G401 (cell line): Measurements from ENCODE around the gene PTPRD. TPM values are rescaled to one million over a fixed set of nuclear protein-coding genes. Genes with fewer than 3 reads are reported as not detected.

ENCODE experiments used
- DNase-seq: peaks from one replicate; pipeline ENCODE4 v3.0.0-alpha.2; 2015; ENCODE audit warnings: low spot score
- in situ Hi-C: cut with HindIII; loops from 2 replicates; pipeline ENCODE4 v1.10.0; 2016; ENCODE audit warnings: low sequenced_read_pairs, mixed read lengths
- total RNA-seq: library from RNA; depleted of rRNA; stranded (reverse); fragments of >200 nt; shearing (Covaris generic); gene quantifications from 2 replicates; pipeline ENCODE4 v1.2.3, GENCODE V29; 2014

PTPRD gene
- total RNA-seq, 1 experiment from 2014 or later, result 13.0 TPM

DNA sequence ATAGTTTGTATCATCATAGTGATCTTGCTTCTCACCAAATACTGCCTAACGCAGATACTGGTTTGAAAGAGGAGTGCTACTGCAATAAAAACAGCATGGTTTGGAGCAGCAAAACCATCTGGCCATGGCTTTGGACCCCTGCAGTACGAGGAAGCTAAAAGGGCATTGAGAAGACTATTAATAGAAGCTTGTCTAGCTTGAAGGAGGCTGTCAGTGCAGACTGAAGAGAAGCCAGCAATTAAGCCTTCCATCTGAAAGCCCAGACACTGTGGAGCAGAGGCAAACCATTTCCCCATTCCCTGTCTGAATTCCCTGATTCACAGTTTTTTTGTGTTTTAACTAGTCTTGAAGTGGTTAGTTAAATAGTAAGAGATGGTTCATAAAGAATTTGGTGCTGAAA, 281.6 kb downstream of the PTPRD start:
- in situ Hi-C loops, result no loop called here
- DNase-seq, result peak; percentile 22

- no peak for DNase-seq
- in situ Hi-C loops, result no loop called here
Observed at GRCh38 chr9:10282084-10282483, 330.7 kb downstream of the PTPRD start.

GRCh38 chr9:10274988-10275387, 337.8 kb downstream of the PTPRD start:
- DNase-seq, result no peak
- in situ Hi-C loops, result no loop called here

DNA sequence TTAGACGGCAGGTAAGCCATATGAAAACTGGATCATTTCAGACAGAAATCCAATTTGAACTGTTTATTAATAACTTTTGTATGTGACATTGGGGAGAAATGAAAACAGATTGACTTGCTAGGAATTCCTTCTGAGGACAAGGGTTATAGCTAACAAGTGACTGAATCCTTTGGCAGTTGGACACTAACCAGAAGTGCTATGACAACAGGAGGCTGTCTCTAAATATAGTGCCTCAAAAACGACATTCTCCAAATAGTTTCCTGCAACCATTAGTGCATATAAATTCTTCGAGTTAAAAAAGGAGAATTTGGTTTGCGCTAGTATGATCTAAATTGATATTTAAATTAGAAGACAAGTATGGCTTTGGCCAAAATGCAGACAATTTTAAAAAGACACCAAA, 338.6 kb downstream of the PTPRD start:
- in situ Hi-C loops, result no loop called here

DNA sequence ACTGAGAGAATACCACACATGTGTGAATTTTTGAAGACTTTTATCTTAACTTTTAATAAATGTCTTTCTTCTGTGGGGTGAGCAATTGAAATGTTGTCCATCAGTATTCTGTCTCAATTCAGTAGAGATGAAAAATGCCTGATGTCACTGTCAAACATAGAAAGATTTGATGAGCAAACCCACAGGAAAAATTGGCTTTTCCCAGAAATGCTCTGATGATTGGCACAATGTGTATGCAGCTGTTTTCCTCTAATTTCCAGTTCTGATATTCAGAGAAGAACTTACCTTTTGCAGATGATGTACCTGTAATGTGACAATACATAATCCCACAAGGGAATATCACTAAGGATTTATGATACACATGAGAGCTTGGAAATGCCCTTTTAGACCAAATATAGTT, 340.0 kb downstream of the PTPRD start:
- in situ Hi-C loops, result no loop called here
- no peak for DNase-seq

More for the DNA sequence above, 338.6 kb downstream of the PTPRD start:
- no peak for DNase-seq

DNA sequence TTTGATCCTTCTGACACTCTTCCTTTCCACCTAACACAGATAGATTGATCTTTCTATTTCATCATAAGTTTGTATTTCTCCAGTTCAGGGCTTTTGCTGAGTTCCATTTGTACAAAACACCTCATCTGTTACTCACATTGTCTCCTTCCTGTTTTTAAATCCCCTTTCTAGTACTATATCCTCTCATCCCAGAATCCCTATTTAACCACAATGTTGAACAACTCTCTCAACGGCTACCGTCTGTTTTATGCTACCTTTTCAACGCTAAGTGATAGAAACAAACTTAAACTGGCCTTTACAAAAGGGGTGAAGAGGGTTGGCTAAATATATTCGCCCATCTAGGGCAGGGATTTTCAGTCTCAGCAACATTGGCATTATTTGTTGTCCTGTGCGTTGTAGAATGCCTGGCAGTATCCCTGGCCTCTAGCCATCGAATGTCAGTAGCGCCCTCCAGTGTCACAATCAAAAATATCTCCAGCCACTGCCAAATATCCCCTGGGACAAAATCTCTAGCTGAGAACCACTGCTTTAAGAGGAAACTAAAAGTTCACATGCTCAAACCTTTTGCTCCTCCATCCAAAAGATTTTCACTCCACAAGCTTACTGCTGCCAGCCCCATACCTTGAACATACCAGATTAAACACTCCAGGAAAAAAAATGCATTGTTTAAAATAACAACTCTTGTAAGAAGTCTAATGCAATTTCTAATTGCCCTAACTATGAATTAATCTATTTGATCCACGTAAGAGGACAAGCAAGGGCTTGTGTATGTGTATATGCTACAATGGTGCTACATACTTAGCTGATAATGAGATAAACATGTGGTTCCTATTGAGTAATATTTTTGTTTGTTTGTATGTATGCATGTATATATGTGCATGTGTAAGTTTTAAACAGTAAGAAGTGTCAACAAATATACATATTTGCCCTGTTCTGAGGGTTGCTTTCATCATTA, 344.0 kb downstream of the PTPRD start:
- in situ Hi-C loops, result no loop called here
- DNase-seq, result peak; percentile 21

DNA sequence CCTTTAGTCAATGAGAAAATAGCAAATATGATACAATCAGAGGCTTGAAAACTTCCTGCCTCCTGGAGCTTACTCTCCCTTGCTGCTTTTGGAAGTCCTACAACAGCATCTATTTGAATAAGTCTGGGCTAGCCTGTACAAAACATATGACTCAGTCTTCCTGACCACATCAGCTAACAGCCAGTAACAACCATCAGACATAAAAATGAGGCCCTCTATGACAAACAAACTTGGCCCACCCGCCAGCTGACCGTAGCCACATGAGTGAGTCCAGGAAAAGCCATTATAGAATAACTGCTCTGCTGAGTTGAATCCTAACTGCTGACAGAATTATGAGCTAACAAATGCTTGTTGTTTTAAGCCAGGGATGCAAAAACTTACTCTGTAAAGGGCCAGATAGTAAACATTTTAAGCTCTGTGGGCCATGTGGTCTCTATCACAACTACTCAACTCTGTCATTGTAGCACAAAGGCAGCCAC, 347.6 kb downstream of the PTPRD start:
- no peak for DNase-seq
- in situ Hi-C loops, result no loop called here

- no peak for DNase-seq
- in situ Hi-C loops, result no loop called here
Observed at GRCh38 chr9:10260501-10260900, 352.3 kb downstream of the PTPRD start.

DNA sequence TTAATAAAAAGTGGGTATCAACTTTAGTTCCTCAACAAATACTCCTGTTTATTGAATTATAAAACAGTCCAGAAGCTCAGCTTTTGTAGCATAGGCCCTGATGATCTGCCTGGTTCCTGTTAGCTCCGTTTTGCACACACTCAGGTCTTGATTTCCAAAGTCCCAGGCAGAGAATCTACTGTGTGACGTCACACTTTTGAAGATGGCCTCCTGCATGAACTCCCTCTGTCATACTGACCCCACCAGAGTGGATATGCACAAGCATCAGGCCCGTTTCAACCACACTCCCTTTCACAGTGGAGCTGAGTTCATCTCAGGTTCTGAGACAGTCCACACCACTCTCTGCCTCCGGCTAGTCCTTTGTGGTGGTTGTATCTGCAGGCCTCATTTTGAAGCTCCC, 353.1 kb downstream of the PTPRD start:
- in situ Hi-C loops, result no loop called here

DNA sequence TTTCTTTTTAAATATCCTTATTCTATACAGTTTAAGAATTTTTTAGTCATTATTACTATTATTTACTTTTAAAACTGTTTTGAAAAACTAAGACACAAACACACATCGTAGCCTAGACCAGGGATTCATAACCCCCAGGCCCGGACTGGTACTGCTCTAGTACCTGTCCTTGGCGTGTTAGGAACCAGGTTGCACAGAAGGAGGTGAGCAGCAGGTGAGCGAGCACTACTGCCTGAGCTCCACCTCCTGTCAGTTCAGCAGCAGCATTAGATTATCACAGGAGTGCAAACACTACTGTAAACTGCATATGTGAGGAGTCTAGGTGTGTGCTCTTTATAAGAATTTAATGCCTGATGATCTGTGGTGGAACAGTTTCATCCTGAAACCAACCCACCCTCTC, 357.0 kb downstream of the PTPRD start:
- in situ Hi-C loops, result no loop called here
- no peak for DNase-seq

More for the DNA sequence above, 353.1 kb downstream of the PTPRD start:
- DNase-seq, result no peak

- in situ Hi-C loops, result no loop called here
- no peak for DNase-seq
Observed at GRCh38 chr9:10254338-10254737, 358.5 kb downstream of the PTPRD start.

GRCh38 chr9:10253341-10253740, 359.5 kb downstream of the PTPRD start:
- no peak for DNase-seq
- in situ Hi-C loops, result no loop called here

DNA sequence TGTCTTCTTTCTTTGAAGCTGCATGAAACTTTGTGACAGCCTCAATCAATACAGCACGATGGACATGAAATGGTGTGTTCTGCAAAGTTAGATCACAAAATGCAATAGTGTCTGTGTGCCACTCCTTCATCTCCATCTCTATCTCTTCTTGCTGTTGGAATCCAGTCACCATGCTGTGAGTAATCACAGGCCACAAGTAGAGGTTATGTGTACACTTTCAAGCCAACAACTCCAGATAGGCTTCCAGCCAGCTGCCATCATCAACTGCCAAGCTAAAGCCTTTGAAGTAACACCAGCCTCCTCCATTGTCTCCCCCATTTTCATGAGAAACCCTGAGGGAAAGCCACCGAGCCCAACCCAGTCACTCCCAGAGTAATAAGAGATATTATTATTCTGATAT, 360.6 kb downstream of the PTPRD start:
- in situ Hi-C loops, result no loop called here
- no peak for DNase-seq

DNA sequence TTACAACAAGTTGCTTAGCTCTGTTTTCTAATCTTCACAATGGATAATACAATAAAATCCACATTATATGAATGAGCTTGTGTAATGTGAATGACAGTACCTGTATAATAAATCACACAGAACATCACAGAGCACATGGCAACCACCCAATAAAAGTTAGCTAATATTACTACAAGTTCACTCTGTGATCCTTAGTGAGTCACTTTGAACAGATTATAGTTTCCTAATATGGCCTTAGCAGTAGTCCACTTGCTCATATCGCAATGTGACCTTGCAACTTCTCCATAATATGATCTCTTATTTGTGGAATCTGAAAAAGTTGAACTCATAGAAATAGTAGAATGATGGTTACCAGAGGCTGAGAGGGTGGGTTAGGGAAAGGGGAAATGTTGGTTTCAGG, 361.3 kb downstream of the PTPRD start:
- in situ Hi-C loops, result no loop called here
- DNase-seq, result no peak

DNA sequence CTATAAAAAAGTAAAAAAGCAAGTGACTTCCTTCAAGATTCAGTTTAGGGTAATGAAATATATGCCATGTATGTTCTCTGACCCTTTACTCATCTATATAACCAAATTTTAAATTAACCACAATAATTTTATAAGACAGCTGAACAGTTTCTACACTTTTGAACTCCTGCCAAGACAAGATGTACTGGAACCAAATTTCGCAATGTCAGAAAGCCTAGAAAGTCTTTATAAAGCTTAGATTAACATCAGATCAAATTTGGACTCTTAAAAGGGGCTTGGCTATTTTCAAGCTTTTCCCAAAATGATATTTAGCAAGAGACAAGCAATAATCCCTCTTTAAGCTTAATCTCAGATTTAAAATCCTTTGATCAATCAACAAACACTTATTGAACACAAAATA, 362.6 kb downstream of the PTPRD start:
- in situ Hi-C loops, result no loop called here
- DNase-seq, result no peak

- in situ Hi-C loops, result no loop called here
- DNase-seq, result no peak
Observed at GRCh38 chr9:10248890-10249289, 363.9 kb downstream of the PTPRD start.

DNA sequence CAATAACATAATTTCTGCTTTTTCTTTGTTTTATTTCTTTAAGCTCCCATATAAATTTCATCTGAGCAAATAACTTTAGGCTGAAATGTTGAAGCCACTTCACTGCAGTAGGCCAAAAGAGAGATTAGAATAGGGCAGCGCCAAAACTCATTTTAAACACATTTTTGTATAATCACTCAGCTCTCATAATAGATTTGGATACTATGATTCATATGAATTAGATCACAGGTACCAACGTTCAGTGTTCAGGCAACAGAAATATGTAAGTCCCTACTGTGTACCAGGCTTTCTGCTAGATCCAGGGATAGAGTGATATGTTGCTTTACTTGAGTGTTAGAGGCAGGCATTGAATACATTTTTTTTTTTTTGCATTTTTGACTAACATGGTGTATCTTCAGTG, 370.5 kb downstream of the PTPRD start:
- no peak for DNase-seq
- in situ Hi-C loops, result no loop called here

DNA sequence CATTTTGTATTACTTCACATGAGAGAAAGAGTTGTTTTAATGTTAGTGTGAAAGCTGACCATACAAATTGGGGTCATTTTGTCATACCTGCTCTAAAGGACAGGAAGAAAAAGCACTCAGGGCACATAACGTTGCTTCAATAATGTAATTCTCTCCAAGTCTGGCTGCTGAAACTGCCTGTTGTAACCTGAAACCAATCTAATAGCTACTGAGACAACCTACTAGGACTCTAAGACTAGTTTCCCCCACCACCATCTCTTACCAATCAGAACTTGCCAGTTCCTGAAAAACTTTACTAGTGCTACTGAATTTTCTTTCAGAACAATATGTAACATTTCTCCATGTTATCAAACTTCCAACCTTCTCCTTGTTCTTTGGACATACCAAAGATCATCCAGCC, 374.7 kb downstream of the PTPRD start:
- in situ Hi-C loops, result no loop called here
- DNase-seq, result no peak

- in situ Hi-C loops, result no loop called here
- DNase-seq, result no peak
Observed at GRCh38 chr9:10237584-10237983, 375.2 kb downstream of the PTPRD start.

GRCh38 chr9:10236161-10236560, 376.6 kb downstream of the PTPRD start:
- DNase-seq, result no peak
- in situ Hi-C loops, result no loop called here

GRCh38 chr9:10235376-10235775, 377.4 kb downstream of the PTPRD start:
- peak; percentile 9 for DNase-seq
- in situ Hi-C loops, result no loop called here
